ENCODE measurements around the gene RALY.
A peak's percentile ranks its signal among the peaks of the same experiment; 100 is the strongest.

Gene RALY

GRCh38 chr20:34066476-34067090, 72.9 kb downstream of the RALY start:
- peak overlapping the region; percentile 16 for H3K27ac Mint-ChIP-seq

DNA sequence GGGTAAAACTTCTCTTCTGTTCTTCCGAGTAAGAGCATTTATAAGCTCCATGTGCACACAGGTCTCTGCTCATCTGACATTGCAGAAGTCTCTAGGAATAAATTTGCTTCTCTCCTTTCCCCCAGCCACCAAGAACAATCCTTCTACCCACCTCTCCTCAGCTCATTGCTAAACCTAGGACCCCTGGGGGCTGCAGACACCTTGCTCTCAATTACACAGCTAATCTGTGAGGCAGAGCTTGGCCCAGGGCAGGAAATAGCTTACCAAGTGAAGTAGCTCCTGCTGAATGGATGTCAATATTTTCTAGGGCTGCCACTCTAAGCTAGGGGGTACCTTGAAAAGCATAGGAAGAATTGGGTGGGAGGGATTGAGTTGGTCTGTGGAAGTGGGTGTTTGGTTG, 74.3 kb downstream of the RALY start:
- Mint-ChIP-seq H3K27me3 (no peaks in the 10 kb centered on the region), H3K4me1 (ENCODE audit: low read depth) (peaks cover 38% of the 10 kb centered on the region), H3K4me3 (no peak overlapping the region), H3K36me3 (peaks cover 2% of the 10 kb centered on the region), H3K27ac (peak overlapping the region; percentile 61), H3K9me3 (ENCODE audit: low read depth) (no peaks in the 10 kb centered on the region)

More at GRCh38 chr20:34066476-34067090, 72.9 kb downstream of the RALY start:
- Mint-ChIP-seq H3K36me3 (peaks cover 4% of the 10 kb centered on the region), H3K4me1 (ENCODE audit: low read depth) (peaks cover 52% of the 10 kb centered on the region), H3K4me3 (no peak overlapping the region), H3K9me3 (ENCODE audit: low read depth) (no peaks in the 10 kb centered on the region), H3K27me3 (no peaks in the 10 kb centered on the region)

GRCh38 chr20:34069341-34070078, 75.8 kb downstream of the RALY start:
- H3K36me3 Mint-ChIP-seq, result peaks cover 2% of the 10 kb centered on the region
- no peaks in the 10 kb centered on the region for H3K9me3 Mint-ChIP-seq (ENCODE audit: low read depth)
- H3K27ac Mint-ChIP-seq, result no peak overlapping the region
- peaks cover 33% of the 10 kb centered on the region for H3K4me1 Mint-ChIP-seq (ENCODE audit: low read depth)
- H3K4me3 Mint-ChIP-seq, result no peak overlapping the region
- no peaks in the 10 kb centered on the region for H3K27me3 Mint-ChIP-seq

DNA sequence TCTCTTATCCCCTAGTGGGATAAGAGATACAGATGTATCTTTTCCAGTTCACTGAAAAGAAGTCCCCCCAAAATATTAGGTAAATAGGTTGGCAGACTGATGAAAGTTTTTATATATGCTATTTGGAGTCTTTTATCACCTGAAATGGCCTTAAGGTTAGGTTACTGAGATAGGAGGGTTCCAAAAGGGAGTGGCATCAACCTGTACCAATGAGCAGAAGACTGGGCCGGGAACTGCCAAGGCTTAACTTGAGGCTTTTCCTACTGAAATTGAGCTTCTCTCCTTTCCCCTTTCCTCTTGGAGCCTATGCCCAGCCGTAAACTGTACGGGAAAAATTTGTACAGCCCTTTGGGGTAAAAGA, 76.3 kb downstream of the RALY start:
- Mint-ChIP-seq H3K9me3 (ENCODE audit: low read depth) (no peaks in the 10 kb centered on the region), H3K4me1 (ENCODE audit: low read depth) (peaks cover 29% of the 10 kb centered on the region)

GRCh38 chr20:34070859-34071258, 77.1 kb downstream of the RALY start:
- Mint-ChIP-seq H3K27me3 (no peaks in the 10 kb centered on the region), H3K36me3 (no peaks in the 10 kb centered on the region), H3K27ac (no peak overlapping the region), H3K4me1 (ENCODE audit: low read depth) (peaks cover 24% of the 10 kb centered on the region), H3K9me3 (ENCODE audit: low read depth) (no peaks in the 10 kb centered on the region), H3K4me3 (no peak overlapping the region)

More for the DNA sequence above, 76.3 kb downstream of the RALY start:
- H3K27ac Mint-ChIP-seq, result no peak overlapping the region
- peaks cover 2% of the 10 kb centered on the region for H3K36me3 Mint-ChIP-seq
- no peaks in the 10 kb centered on the region for H3K27me3 Mint-ChIP-seq
- no peak overlapping the region for H3K4me3 Mint-ChIP-seq

DNA sequence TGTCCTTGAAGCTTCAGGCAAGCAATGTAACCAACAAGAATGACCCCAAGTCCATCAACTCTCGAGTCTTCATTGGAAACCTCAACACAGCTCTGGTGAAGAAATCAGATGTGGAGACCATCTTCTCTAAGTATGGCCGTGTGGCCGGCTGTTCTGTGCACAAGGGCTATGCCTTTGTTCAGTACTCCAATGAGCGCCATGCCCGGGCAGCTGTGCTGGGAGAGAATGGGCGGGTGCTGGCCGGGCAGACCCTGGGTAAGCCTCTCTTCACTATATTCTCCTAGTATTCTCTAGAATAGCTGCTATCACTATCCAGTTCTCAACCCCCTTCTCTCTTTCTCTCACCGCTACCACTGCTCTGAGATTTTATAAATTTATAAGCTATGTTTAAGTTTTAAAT, 78.4 kb downstream of the RALY start:
- peak overlapping the region; percentile 41 for H3K27ac Mint-ChIP-seq
- peaks cover 22% of the 10 kb centered on the region for H3K4me1 Mint-ChIP-seq (ENCODE audit: low read depth)
- H3K27me3 Mint-ChIP-seq, result no peaks in the 10 kb centered on the region
- no peaks in the 10 kb centered on the region for H3K9me3 Mint-ChIP-seq (ENCODE audit: low read depth)
- no peak overlapping the region for H3K4me3 Mint-ChIP-seq
- H3K36me3 Mint-ChIP-seq, result no peaks in the 10 kb centered on the region

- no peaks in the 10 kb centered on the region for H3K36me3 Mint-ChIP-seq
- no peak overlapping the region for H3K27ac Mint-ChIP-seq
- H3K4me1 Mint-ChIP-seq (ENCODE audit: low read depth), result peaks cover 20% of the 10 kb centered on the region
- H3K4me3 Mint-ChIP-seq, result no peak overlapping the region
- H3K9me3 Mint-ChIP-seq (ENCODE audit: low read depth), result no peaks in the 10 kb centered on the region
- H3K27me3 Mint-ChIP-seq, result no peaks in the 10 kb centered on the region
These were observed 79.1 kb downstream of the RALY start for GRCh38 chr20:34072778-34073177.

DNA sequence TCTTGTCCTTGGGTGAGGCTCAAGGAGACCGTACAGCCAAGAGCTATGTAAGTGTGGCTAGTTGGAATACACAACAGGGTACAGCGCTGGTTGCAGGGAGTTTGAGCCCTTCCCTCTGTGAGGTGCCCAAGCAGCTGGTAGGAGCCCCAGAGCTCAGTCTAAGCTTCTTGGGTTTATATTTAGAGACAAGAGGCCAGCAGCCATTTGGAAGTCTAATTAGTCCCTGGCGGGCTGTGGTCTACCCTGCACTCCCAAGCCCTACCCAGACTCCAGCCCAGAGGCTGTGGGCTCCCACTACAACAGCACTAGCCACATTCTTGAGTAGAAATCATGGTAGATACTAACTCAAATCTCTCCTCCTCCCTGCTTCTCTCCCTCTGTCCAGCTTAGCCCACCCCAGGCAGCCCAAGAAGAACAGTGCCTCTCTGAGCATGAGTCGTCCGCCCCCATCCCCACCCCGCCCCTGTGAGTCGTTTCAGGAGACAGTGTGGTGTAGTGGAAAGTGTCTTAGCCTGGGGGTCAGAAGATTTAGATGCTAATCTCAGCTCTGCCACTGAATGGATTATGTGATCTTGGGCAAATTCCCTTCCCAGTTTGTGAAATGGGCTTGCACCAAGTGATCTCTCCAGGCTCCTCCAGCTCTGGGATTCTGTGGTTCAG, 80.5 kb downstream of the RALY start:
- Mint-ChIP-seq H3K27me3 (no peaks in the 10 kb centered on the region), H3K27ac (peak overlapping the region; percentile 61), H3K4me1 (ENCODE audit: low read depth) (peaks cover 6% of the 10 kb centered on the region), H3K36me3 (peaks cover 2% of the 10 kb centered on the region), H3K9me3 (ENCODE audit: low read depth) (no peaks in the 10 kb centered on the region), H3K4me3 (no peak overlapping the region)

DNA sequence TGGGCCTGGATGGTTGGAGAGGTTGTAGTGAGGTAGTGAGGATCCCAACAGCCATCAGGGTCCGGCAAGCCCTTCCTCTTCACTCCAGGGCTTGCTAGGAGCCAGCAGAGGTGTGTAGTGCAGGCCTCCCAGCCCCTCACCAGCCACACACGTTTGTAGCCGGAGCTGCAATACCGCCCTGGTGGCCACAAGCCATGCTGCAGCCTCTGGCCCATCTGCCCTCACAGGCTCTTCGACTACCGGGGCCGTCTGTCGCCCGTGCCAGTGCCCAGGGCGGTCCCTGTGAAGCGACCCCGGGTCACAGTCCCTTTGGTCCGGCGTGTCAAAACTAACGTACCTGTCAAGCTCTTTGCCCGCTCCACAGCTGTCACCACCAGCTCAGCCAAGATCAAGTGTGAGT, 81.9 kb downstream of the RALY start:
- Mint-ChIP-seq H3K9me3 (ENCODE audit: low read depth) (no peaks in the 10 kb centered on the region), H3K36me3 (peaks cover 2% of the 10 kb centered on the region), H3K27me3 (no peaks in the 10 kb centered on the region), H3K4me3 (no peak overlapping the region), H3K4me1 (ENCODE audit: low read depth) (peaks cover 2% of the 10 kb centered on the region), H3K27ac (no peak overlapping the region)

GRCh38 chr20:34076952-34077351, 83.2 kb downstream of the RALY start:
- Mint-ChIP-seq H3K27ac (no peak overlapping the region), H3K4me3 (no peak overlapping the region), H3K27me3 (no peaks in the 10 kb centered on the region), H3K9me3 (ENCODE audit: low read depth) (no peaks in the 10 kb centered on the region), H3K4me1 (ENCODE audit: low read depth) (peaks cover 2% of the 10 kb centered on the region), H3K36me3 (peaks cover 2% of the 10 kb centered on the region)

DNA sequence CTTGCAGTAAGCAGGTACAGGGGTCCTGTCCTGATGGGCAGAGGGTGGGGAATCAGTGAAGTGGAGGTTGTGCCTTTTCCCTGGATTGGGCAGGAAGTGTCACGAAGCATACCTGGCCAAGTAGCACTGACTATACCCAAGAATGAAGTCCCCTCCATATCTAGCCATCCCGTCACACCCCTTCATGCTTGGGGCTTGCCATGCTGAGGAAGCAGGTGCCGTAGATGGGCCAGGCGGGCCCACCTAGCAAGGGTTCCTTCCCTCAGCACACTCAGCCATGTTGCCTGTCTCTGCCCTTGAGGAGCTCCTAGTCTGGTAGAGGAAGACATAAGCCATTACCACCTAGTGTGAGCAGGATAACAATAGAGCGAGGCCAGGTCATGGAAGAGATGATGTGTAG, 84.8 kb downstream of the RALY start:
- Mint-ChIP-seq H3K4me1 (ENCODE audit: low read depth) (peaks cover 2% of the 10 kb centered on the region), H3K27me3 (no peaks in the 10 kb centered on the region), H3K9me3 (ENCODE audit: low read depth) (no peaks in the 10 kb centered on the region), H3K27ac (peak overlapping the region; percentile 68), H3K4me3 (no peak overlapping the region), H3K36me3 (peaks cover 2% of the 10 kb centered on the region)

- no peak overlapping the region for H3K4me3 Mint-ChIP-seq
- peak overlapping the region; percentile 69 for H3K27ac Mint-ChIP-seq
- H3K27me3 Mint-ChIP-seq, result no peaks in the 10 kb centered on the region
- H3K9me3 Mint-ChIP-seq (ENCODE audit: low read depth), result no peaks in the 10 kb centered on the region
- peaks cover 8% of the 10 kb centered on the region for H3K4me1 Mint-ChIP-seq (ENCODE audit: low read depth)
- peaks cover 5% of the 10 kb centered on the region for H3K36me3 Mint-ChIP-seq
These were observed 86.1 kb downstream of the RALY start for GRCh38 chr20:34079818-34080217.

DNA sequence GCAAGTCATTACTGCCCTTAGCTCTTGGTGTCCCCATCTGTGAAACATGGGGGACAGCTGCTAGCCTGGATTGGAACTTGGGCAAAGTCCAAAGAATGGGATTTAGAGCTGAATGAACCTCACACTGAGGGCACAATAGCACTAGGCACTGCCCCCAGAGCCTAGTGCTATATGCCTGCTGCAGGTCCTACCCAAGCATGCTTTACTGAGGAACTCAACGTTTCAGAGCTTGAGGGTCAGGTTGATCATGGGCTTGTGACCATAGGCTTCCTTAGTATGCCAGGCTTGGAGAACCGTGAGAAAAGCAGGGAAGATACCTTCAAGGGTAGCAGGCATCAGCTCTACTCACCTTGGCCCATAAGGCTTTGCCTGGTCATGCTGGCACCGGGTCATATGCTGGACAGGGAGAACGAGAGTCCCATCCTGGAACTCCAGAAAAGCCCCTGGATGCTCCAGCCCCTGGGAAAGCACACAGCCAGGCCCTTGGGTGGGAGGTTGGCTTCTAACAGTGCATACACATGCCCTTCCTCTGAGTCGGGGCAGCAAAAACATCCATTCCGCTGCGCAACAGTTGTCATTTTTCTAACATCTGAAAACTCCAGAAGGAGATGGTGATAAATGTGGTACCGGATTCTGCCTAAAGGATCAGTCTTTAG, 88.6 kb downstream of the RALY start:
- H3K27ac Mint-ChIP-seq, result peak overlapping the region; percentile 28
- peaks cover 9% of the 10 kb centered on the region for H3K36me3 Mint-ChIP-seq

GRCh38 chr20:34083137-34083536, 89.4 kb downstream of the RALY start:
- Mint-ChIP-seq H3K36me3 (peaks cover 9% of the 10 kb centered on the region), H3K4me3 (no peak overlapping the region), H3K9me3 (ENCODE audit: low read depth) (no peaks in the 10 kb centered on the region), H3K4me1 (ENCODE audit: low read depth) (peaks cover 18% of the 10 kb centered on the region), H3K27ac (peak overlapping the region; percentile 41), H3K27me3 (no peaks in the 10 kb centered on the region)

More for the DNA sequence above, 88.6 kb downstream of the RALY start:
- Mint-ChIP-seq H3K9me3 (ENCODE audit: low read depth) (no peaks in the 10 kb centered on the region), H3K4me1 (ENCODE audit: low read depth) (peaks cover 17% of the 10 kb centered on the region), H3K27me3 (no peaks in the 10 kb centered on the region), H3K4me3 (no peak overlapping the region)

DNA sequence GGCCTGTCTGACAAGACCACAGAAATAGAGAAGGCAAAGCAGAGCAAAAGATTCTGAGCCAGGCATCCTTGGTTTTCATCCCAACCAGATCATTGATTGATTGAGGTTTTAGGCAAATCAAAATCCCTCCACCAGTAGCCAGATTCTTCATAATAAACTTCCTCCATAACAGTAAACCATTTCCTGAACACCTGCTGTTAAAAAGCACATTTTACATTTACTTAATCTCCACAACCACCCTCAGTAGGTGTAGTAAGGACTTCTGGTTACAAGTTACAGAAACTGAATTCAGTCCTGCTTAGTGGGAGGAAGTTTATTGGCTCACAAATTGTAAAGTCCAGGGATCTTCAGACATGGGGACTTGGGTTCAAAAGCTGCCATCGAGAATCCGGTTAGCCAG, 90.1 kb downstream of the RALY start:
- Mint-ChIP-seq H3K4me3 (no peak overlapping the region), H3K4me1 (ENCODE audit: low read depth) (peaks cover 22% of the 10 kb centered on the region), H3K27me3 (no peaks in the 10 kb centered on the region), H3K9me3 (ENCODE audit: low read depth) (no peaks in the 10 kb centered on the region), H3K27ac (peak overlapping the region; percentile 81), H3K36me3 (peaks cover 9% of the 10 kb centered on the region)

All from activated naive CD8-positive, alpha-beta T cell (primary cell).